ENCODE data around the gene SORBS1. TPM values are rescaled to one million over a fixed set of nuclear protein-coding genes. Genes with fewer than 3 reads are reported as not detected.

SORBS1 gene
- polyA plus RNA-seq, 1 donor from 2014 or later: 39.5 TPM

DNA sequence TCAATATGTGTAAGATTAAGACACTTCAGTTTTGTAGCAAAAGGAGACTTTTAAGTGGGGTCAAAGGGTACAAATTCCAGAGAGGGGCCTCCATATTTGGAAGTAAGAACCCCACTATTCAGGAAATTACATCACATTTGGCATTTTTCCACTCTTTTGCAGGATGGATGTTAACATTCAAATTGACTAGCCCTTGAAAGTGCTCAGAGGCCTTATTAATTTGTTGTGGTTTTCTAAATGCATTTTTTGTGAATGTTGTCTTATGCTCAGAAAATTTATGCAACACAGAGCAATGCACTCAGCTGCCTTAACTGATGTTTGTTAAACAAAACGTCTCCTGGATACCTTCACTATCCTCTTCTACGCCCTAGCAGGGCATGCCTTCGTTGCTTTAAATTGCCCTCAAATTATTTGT is 219.4 kb downstream of the SORBS1 start:
- Histone ChIP-seq H3K9me3 (ENCODE audit: low read length) (no peaks in the 10 kb centered on the region), H3K79me2 (replicated peaks; ENCODE audit: insufficient read depth, low read length) (no peaks in the 10 kb centered on the region), H3F3A (ENCODE audit: insufficient read depth, low read length, poor library complexity, severe bottlenecking) (no peaks in the 10 kb centered on the region), H3K36me3 (ENCODE audit: insufficient read depth, low read length) (no peaks in the 10 kb centered on the region), H3K9ac (ENCODE audit: low read length) (no peak overlapping the region), H3K9me2 (ENCODE audit: insufficient read depth, low read length) (no peaks in the 10 kb centered on the region), H3K4me2 (ENCODE audit: low read length) (no peak overlapping the region), H4K20me1 (ENCODE audit: insufficient read depth) (no peaks in the 10 kb centered on the region), H3K27ac (ENCODE audit: low read length) (no peak overlapping the region), H3K27me3 (ENCODE audit: insufficient read depth, low read depth, low read length) (no peaks in the 10 kb centered on the region), H3K4me3 (ENCODE audit: low read length) (no peak overlapping the region), H2AFZ (ENCODE audit: low read depth, low read length) (no peak overlapping the region)
- no peak for TF ChIP-seq EP300 (conservative IDR thresholded peaks at IDR 0.05; ENCODE audit: poor library complexity, severe bottlenecking)
- no peak for TF ChIP-seq RAD21 (conservative IDR thresholded peaks at IDR 0.05)
- TF ChIP-seq, protein P1, sequence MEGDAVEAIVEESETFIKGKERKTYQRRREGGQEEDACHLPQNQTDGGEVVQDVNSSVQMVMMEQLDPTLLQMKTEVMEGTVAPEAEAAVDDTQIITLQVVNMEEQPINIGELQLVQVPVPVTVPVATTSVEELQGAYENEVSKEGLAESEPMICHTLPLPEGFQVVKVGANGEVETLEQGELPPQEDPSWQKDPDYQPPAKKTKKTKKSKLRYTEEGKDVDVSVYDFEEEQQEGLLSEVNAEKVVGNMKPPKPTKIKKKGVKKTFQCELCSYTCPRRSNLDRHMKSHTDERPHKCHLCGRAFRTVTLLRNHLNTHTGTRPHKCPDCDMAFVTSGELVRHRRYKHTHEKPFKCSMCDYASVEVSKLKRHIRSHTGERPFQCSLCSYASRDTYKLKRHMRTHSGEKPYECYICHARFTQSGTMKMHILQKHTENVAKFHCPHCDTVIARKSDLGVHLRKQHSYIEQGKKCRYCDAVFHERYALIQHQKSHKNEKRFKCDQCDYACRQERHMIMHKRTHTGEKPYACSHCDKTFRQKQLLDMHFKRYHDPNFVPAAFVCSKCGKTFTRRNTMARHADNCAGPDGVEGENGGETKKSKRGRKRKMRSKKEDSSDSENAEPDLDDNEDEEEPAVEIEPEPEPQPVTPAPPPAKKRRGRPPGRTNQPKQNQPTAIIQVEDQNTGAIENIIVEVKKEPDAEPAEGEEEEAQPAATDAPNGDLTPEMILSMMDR (IDR thresholded peaks at IDR 0.05; ENCODE audit: poor library complexity, severe bottlenecking): no peak
- no peak for TF ChIP-seq EZH2 (IDR thresholded peaks at IDR 0.05; ENCODE audit: borderline replicate concordance, insufficient read depth, low read length, poor library complexity, severe bottlenecking)
- TF ChIP-seq TAF1 (IDR thresholded peaks at IDR 0.05; ENCODE audit: low read depth): no peak
- TF ChIP-seq SMC3 (conservative IDR thresholded peaks at IDR 0.05; ENCODE audit: poor library complexity): no peak
- TF ChIP-seq, protein P2, sequence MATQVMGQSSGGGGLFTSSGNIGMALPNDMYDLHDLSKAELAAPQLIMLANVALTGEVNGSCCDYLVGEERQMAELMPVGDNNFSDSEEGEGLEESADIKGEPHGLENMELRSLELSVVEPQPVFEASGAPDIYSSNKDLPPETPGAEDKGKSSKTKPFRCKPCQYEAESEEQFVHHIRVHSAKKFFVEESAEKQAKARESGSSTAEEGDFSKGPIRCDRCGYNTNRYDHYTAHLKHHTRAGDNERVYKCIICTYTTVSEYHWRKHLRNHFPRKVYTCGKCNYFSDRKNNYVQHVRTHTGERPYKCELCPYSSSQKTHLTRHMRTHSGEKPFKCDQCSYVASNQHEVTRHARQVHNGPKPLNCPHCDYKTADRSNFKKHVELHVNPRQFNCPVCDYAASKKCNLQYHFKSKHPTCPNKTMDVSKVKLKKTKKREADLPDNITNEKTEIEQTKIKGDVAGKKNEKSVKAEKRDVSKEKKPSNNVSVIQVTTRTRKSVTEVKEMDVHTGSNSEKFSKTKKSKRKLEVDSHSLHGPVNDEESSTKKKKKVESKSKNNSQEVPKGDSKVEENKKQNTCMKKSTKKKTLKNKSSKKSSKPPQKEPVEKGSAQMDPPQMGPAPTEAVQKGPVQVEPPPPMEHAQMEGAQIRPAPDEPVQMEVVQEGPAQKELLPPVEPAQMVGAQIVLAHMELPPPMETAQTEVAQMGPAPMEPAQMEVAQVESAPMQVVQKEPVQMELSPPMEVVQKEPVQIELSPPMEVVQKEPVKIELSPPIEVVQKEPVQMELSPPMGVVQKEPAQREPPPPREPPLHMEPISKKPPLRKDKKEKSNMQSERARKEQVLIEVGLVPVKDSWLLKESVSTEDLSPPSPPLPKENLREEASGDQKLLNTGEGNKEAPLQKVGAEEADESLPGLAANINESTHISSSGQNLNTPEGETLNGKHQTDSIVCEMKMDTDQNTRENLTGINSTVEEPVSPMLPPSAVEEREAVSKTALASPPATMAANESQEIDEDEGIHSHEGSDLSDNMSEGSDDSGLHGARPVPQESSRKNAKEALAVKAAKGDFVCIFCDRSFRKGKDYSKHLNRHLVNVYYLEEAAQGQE (IDR thresholded peaks at IDR 0.05; ENCODE audit: borderline replicate concordance): no peak
- TF ChIP-seq POLR2AphosphoS5 (IDR thresholded peaks at IDR 0.05): no peak
- TF ChIP-seq MXI1 (conservative IDR thresholded peaks at IDR 0.05; ENCODE audit: poor library complexity, severe bottlenecking): no peak

GRCh38 chr10:95339863-95340262 is 221.3 kb downstream of the SORBS1 start:
- no peak overlapping the region for H3K27ac ChIP-seq (ENCODE audit: low read length)
- H3K9me2 ChIP-seq (ENCODE audit: insufficient read depth, low read length): no peaks in the 10 kb centered on the region
- H3K9ac ChIP-seq (ENCODE audit: low read length): no peak overlapping the region
- H3K36me3 ChIP-seq (ENCODE audit: insufficient read depth, low read length): no peaks in the 10 kb centered on the region
- TF ChIP-seq, protein P1 (IDR thresholded peaks at IDR 0.05; ENCODE audit: poor library complexity, severe bottlenecking): no peak
- TF ChIP-seq, protein P2 (IDR thresholded peaks at IDR 0.05; ENCODE audit: borderline replicate concordance): no peak
- TF ChIP-seq EZH2 (IDR thresholded peaks at IDR 0.05; ENCODE audit: borderline replicate concordance, insufficient read depth, low read length, poor library complexity, severe bottlenecking) (no peak), POLR2AphosphoS5 (IDR thresholded peaks at IDR 0.05) (no peak), TAF1 (IDR thresholded peaks at IDR 0.05; ENCODE audit: low read depth) (no peak), RAD21 (conservative IDR thresholded peaks at IDR 0.05) (no peak), MXI1 (conservative IDR thresholded peaks at IDR 0.05; ENCODE audit: poor library complexity, severe bottlenecking) (no peak), EP300 (conservative IDR thresholded peaks at IDR 0.05; ENCODE audit: poor library complexity, severe bottlenecking) (no peak), SMC3 (conservative IDR thresholded peaks at IDR 0.05; ENCODE audit: poor library complexity) (no peak)
- H3K4me2 ChIP-seq (ENCODE audit: low read length): no peak overlapping the region
- no peaks in the 10 kb centered on the region for H3K9me3 ChIP-seq (ENCODE audit: low read length)
- no peaks in the 10 kb centered on the region for H4K20me1 ChIP-seq (ENCODE audit: insufficient read depth)
- no peak overlapping the region for H3K4me3 ChIP-seq (ENCODE audit: low read length)
- H3F3A ChIP-seq (ENCODE audit: insufficient read depth, low read length, poor library complexity, severe bottlenecking): no peaks in the 10 kb centered on the region
- no peaks in the 10 kb centered on the region for H3K79me2 ChIP-seq (replicated peaks; ENCODE audit: insufficient read depth, low read length)
- H3K27me3 ChIP-seq (ENCODE audit: insufficient read depth, low read depth, low read length): no peaks in the 10 kb centered on the region
- no peak overlapping the region for H2AFZ ChIP-seq (ENCODE audit: low read depth, low read length)

Data from neural cell (in vitro differentiated cells).